SU-DHL-6 (cell line): ENCODE data around the gene BPIFB2.

Experiments
- H2AFZ ChIP-seq: fragments of 200-600 bp; sonication (generic); 2 replicates; pipeline ENCODE4 v1.6.1; 2014; ENCODE audit warnings: low read depth, mild to moderate bottlenecking, moderate library complexity, mixed read lengths, antibody characterized with exemption, low read length; ENCODE audit not compliant: severe bottlenecking
- H3F3A ChIP-seq: fragments of 200-600 bp; shearing (Covaris generic); 2 replicates; pipeline ENCODE4 v1.6.0; 2016; ENCODE audit warnings: antibody characterized with exemption, mild to moderate bottlenecking; ENCODE audit not compliant: insufficient read depth
- H3K27ac ChIP-seq: fragments of 200-600 bp; sonication (generic); 2 replicates; pipeline ENCODE4 v1.5.1; 2016; ENCODE audit warnings: low read depth, mild to moderate bottlenecking, low read length, moderate library complexity, mixed read lengths
- H3K27me3 ChIP-seq: fragments of 200-600 bp; sonication (generic), shearing (Covaris generic); 2 replicates; pipeline ENCODE4 v1.6.0; 2014; ENCODE audit warnings: mild to moderate bottlenecking, low read length
- H3K36me3 ChIP-seq: fragments of 200-600 bp; sonication (generic); 2 replicates; pipeline ENCODE4 v1.6.1; 2014; ENCODE audit warnings: mild to moderate bottlenecking, low read length, mixed read lengths
- H3K4me2 ChIP-seq: fragments of 300-600, 200-600 bp; shearing (Covaris generic), sonication (generic); 2 replicates; pipeline ENCODE4 v1.6.0; 2014; ENCODE audit warnings: low read length, low read depth, mild to moderate bottlenecking; ENCODE audit not compliant: poor library complexity, severe bottlenecking
- H3K4me3 ChIP-seq: fragments of 200-600 bp; sonication (generic); 2 replicates; pipeline ENCODE4 v1.5.1; 2014; ENCODE audit warnings: antibody characterized with exemption, low read length, mild to moderate bottlenecking, mixed read lengths; ENCODE audit not compliant: insufficient read depth, poor library complexity, severe bottlenecking
- H3K79me2 ChIP-seq: fragments of 200-600 bp; sonication (generic); 2 replicates; pipeline ENCODE4 v1.6.1; 2014; ENCODE audit warnings: mild to moderate bottlenecking, low read length, moderate library complexity; ENCODE audit not compliant: insufficient read depth
- H3K9ac ChIP-seq: fragments of 200-600 bp; sonication (generic); 2 replicates; pipeline ENCODE4 v1.7.0; 2014; ENCODE audit warnings: mild to moderate bottlenecking, low read length
- H3K9me2 ChIP-seq: fragments of 200-600 bp; sonication (generic); replicated peaks from 2 replicates; pipeline ENCODE4 v1.6.1; 2014; ENCODE audit warnings: low read length; ENCODE audit not compliant: insufficient read depth
- H3K9me3 ChIP-seq: fragments of 200-600 bp; sonication (generic); 2 replicates; pipeline ENCODE4 v1.6.1; 2014; ENCODE audit warnings: low read length, mixed read lengths; ENCODE audit not compliant: insufficient read depth
- H4K20me1 ChIP-seq: fragments of 200-600 bp; sonication (generic); 2 replicates; pipeline ENCODE4 v1.6.1; 2014; ENCODE audit warnings: low read depth, mild to moderate bottlenecking, antibody characterized with exemption, low read length, moderate library complexity, mixed read lengths
- EZH2phosphoT487 ChIP-seq: fragments of 200-600 bp; sonication (generic), shearing (Covaris generic); conservative IDR thresholded peaks from 2 replicates; pipeline ENCODE4 v1.6.1; 2018; ENCODE audit warnings: mild to moderate bottlenecking, antibody characterized with exemption, low read length, moderate library complexity, mixed read lengths
- TF ChIP-seq, protein P1 (sequence below): fragments of 200-600 bp; sonication (generic); IDR thresholded peaks from one replicate; pipeline ENCODE4 v1.5.1; 2017; ENCODE audit warnings: antibody characterized with exemption, mild to moderate bottlenecking, low read length, moderate library complexity; ENCODE audit not compliant: insufficient read depth, poor library complexity, severe bottlenecking

Gene BPIFB2

DNA sequence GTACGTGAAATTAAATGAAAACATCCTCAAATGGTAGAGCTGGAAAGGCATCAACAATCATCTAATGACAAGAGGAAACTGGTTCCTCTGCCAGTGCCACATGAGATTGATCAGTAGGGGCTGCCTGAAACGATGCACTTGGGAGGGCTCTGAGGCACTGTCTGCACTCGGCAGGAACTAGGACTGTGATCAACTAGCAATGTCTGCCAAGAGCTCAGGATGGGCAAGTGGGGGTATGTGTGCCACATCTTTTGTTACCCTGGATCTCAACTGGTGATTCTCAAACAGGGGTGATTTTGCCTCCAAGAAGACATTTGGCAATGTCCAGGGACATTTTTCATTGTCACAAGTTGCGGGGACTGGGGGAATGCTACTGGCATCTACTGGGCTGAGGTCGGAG, 25.9 kb downstream of the BPIFB2 start:
- no peak overlapping the region for H3K4me2 ChIP-seq
- no peaks in the 10 kb centered on the region for H4K20me1 ChIP-seq
- H3K4me3 ChIP-seq, result no peak overlapping the region
- no peaks in the 10 kb centered on the region for H3K9me2 ChIP-seq
- no peaks in the 10 kb centered on the region for H3K27me3 ChIP-seq
- no peaks in the 10 kb centered on the region for H3F3A ChIP-seq
- H3K36me3 ChIP-seq, result no peaks in the 10 kb centered on the region
- no peak overlapping the region for H2AFZ ChIP-seq
- TF ChIP-seq EZH2phosphoT487, result no peak
- TF ChIP-seq, protein P1, sequence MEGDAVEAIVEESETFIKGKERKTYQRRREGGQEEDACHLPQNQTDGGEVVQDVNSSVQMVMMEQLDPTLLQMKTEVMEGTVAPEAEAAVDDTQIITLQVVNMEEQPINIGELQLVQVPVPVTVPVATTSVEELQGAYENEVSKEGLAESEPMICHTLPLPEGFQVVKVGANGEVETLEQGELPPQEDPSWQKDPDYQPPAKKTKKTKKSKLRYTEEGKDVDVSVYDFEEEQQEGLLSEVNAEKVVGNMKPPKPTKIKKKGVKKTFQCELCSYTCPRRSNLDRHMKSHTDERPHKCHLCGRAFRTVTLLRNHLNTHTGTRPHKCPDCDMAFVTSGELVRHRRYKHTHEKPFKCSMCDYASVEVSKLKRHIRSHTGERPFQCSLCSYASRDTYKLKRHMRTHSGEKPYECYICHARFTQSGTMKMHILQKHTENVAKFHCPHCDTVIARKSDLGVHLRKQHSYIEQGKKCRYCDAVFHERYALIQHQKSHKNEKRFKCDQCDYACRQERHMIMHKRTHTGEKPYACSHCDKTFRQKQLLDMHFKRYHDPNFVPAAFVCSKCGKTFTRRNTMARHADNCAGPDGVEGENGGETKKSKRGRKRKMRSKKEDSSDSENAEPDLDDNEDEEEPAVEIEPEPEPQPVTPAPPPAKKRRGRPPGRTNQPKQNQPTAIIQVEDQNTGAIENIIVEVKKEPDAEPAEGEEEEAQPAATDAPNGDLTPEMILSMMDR, result no peak
- no peak overlapping the region for H3K9ac ChIP-seq
- H3K9me3 ChIP-seq, result no peaks in the 10 kb centered on the region
- no peaks in the 10 kb centered on the region for H3K79me2 ChIP-seq
- no peak overlapping the region for H3K27ac ChIP-seq

DNA sequence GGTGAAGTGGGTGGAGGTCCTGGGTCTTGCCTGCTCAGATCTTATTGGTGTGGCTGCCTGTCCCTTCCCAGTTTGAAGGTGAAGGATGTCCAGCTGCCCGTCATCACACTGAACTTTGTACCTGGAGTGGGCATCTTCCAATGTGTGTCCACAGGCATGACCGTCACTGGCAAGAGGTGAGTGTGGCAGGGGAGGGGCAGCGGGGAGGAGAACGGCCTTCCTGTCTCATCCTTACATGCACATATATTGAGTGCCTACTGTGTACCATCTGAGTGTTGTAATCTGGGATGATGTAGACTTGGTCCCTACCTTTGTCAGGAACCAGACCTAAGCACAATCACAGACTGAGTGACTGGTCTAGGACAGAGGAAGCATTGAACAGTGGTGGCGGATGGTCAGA, 26.6 kb downstream of the BPIFB2 start:
- H3K9ac ChIP-seq, result no peak overlapping the region
- H3K27ac ChIP-seq, result no peak overlapping the region
- no peaks in the 10 kb centered on the region for H3K27me3 ChIP-seq
- H3K4me3 ChIP-seq, result no peak overlapping the region
- H3F3A ChIP-seq, result no peaks in the 10 kb centered on the region
- no peaks in the 10 kb centered on the region for H3K9me3 ChIP-seq
- no peaks in the 10 kb centered on the region for H3K9me2 ChIP-seq
- H4K20me1 ChIP-seq, result no peaks in the 10 kb centered on the region
- H2AFZ ChIP-seq, result no peak overlapping the region
- H3K4me2 ChIP-seq, result no peak overlapping the region
- TF ChIP-seq, protein P1, result no peak
- TF ChIP-seq EZH2phosphoT487, result no peak
- no peaks in the 10 kb centered on the region for H3K36me3 ChIP-seq
- no peaks in the 10 kb centered on the region for H3K79me2 ChIP-seq

DNA sequence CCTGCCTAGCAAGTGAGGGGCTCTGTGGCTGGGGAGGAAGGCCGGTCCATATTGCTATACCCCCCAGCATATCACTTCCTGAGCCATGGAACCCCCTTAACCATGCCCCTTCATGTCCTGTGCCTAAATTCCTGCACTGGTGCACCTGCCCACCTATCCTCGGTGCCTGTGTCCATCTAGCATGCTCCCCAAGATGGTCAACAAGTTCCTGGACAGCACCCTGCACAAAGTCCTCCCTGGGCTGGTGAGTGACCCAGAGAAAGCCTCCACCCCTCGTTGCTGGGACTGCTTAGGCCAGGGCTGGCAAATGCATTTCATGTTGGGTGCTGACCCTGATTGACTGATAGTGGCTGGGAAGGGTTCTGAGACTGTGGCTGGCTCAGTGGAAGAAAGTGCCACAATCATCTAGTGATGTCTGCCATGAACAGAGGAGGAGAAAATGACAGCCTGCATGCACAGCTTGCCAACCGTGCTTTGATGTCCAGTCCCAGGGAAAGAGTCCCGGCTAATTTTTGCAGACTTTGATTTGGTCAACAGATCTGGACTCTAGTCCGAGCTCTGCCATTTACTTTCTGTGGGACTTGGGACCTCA, 27.5 kb downstream of the BPIFB2 start:
- Histone ChIP-seq H3K9me2 (no peaks in the 10 kb centered on the region), H3K9me3 (no peaks in the 10 kb centered on the region), H3K27ac (no peak overlapping the region), H3K27me3 (no peaks in the 10 kb centered on the region), H4K20me1 (no peaks in the 10 kb centered on the region), H3K79me2 (no peaks in the 10 kb centered on the region), H3K4me2 (no peak overlapping the region), H3K9ac (no peak overlapping the region), H2AFZ (no peak overlapping the region), H3F3A (no peaks in the 10 kb centered on the region), H3K4me3 (no peak overlapping the region), H3K36me3 (no peaks in the 10 kb centered on the region)
- TF ChIP-seq, protein P1, result no peak
- TF ChIP-seq EZH2phosphoT487, result no peak
